ENCODE results near the gene PPP1R2B. TPM values are rescaled to one million over a fixed set of nuclear protein-coding genes. Genes with fewer than 3 reads are reported as not detected.

The PPP1R2B gene
- total and polyA plus RNA-seq, 7 donors: 0.05 to 0.39 (median 0.23) TPM; not detected in 3

GRCh38 chr5:156824800-156825199, 25.3 kb upstream of the PPP1R2B start:
- no peaks in the 10 kb centered on the region for H3K4me1 ChIP-seq
- intact Hi-C loops (cut with DNase I): loop anchor here (5.0 to 10.0 kb wide), 5 partner anchors 880 to 1690 kb away; no protein-coding TSS in a partner anchor
- H3K9me3 ChIP-seq: no peaks in the 10 kb centered on the region
- no peak overlapping the region for H3K27ac ChIP-seq
- H3K4me3 ChIP-seq: no peak overlapping the region
- ATAC-seq: peak in 3 of 4 donors; percentile 51 to 85 (median 69)
- H3K36me3 ChIP-seq (ENCODE audit: insufficient read depth in 1 of 2, low read depth in 1 of 2): no peaks in the 10 kb centered on the region
- no peaks in the 10 kb centered on the region for H3K27me3 ChIP-seq (ENCODE audit: insufficient read depth in 3 of 3, low read length in 2 of 3)
- 7 to 12% (median 9%) methylated on average over 2 of the region's 2 CpGs for WGBS, 3 donors
- TF ChIP-seq, protein P1, sequence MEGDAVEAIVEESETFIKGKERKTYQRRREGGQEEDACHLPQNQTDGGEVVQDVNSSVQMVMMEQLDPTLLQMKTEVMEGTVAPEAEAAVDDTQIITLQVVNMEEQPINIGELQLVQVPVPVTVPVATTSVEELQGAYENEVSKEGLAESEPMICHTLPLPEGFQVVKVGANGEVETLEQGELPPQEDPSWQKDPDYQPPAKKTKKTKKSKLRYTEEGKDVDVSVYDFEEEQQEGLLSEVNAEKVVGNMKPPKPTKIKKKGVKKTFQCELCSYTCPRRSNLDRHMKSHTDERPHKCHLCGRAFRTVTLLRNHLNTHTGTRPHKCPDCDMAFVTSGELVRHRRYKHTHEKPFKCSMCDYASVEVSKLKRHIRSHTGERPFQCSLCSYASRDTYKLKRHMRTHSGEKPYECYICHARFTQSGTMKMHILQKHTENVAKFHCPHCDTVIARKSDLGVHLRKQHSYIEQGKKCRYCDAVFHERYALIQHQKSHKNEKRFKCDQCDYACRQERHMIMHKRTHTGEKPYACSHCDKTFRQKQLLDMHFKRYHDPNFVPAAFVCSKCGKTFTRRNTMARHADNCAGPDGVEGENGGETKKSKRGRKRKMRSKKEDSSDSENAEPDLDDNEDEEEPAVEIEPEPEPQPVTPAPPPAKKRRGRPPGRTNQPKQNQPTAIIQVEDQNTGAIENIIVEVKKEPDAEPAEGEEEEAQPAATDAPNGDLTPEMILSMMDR (IDR thresholded peaks at IDR 0.05): peak; percentile 47
- DNase-seq: no peak

DNA sequence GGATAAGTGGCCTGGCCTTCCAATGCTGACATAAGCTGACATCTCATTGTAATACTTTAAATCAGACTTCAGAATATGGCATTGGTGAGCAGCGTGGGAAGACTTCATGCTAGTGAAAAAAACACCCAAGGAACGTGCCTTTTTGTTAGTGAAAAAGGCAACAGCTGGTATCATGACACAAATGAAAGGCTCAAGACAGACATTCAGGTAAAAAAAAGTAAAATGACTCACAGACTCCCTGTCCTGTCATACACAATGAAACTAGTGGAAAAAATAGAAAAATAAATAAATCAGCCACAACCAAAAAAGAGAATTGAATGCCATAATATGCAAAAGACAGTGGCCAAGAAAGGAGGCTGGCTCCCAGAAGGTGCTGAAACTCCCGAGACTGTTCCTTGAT, 24.4 kb upstream of the PPP1R2B start:
- WGBS, 3 donors: 70 to 72% (median 71%) methylated on average over 3 of the region's 3 CpGs
- H3K36me3 ChIP-seq (ENCODE audit: insufficient read depth in 1 of 2, low read depth in 1 of 2): no peaks in the 10 kb centered on the region
- TF ChIP-seq, protein P1 (IDR thresholded peaks at IDR 0.05): no peak
- ATAC-seq: no peak
- H3K27ac ChIP-seq: no peak overlapping the region
- no peak for DNase-seq
- no peaks in the 10 kb centered on the region for H3K9me3 ChIP-seq
- no peaks in the 10 kb centered on the region for H3K27me3 ChIP-seq (ENCODE audit: insufficient read depth in 3 of 3, low read length in 2 of 3)
- H3K4me3 ChIP-seq: no peak overlapping the region
- intact Hi-C loops (cut with DNase I): loop anchor here (10.0 kb wide), 4 partner anchors 881 to 1691 kb away; no protein-coding TSS in a partner anchor
- H3K4me1 ChIP-seq: no peaks in the 10 kb centered on the region

DNA sequence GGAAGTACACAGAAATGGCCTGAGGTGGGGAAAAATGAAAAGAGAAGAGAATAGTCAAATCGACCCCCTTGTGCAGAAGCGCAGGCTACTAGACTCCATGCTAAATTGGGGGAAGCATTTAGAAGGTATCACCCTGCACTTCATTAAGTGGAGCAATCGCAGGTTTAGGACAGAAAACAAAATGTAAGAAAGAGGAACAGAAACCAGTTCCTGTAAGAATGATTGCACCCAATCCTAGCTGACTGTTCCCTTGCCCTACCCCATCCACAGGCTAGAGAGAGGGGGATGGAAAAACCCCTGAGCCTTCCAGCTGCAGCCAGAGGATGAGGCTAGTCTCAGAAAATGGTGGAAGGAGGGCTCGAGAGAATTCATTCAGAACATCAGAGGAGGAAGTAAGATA, 23.9 kb upstream of the PPP1R2B start:
- TF ChIP-seq, protein P1 (IDR thresholded peaks at IDR 0.05): no peak
- Histone ChIP-seq H3K9me3 (no peaks in the 10 kb centered on the region), H3K27me3 (ENCODE audit: insufficient read depth in 3 of 3, low read length in 2 of 3) (no peaks in the 10 kb centered on the region), H3K4me3 (no peak overlapping the region), H3K4me1 (no peaks in the 10 kb centered on the region), H3K36me3 (ENCODE audit: insufficient read depth in 1 of 2, low read depth in 1 of 2) (no peaks in the 10 kb centered on the region), H3K27ac (no peak overlapping the region)
- DNase-seq: no peak
- intact Hi-C loops (cut with DNase I): loop anchor here (10.0 kb wide), 4 partner anchors 881 to 1691 kb away; no protein-coding TSS in a partner anchor
- no peak for ATAC-seq
- WGBS, 3 donors: 78 to 90% (median 85%) methylated on average over 4 of the region's 4 CpGs

DNA sequence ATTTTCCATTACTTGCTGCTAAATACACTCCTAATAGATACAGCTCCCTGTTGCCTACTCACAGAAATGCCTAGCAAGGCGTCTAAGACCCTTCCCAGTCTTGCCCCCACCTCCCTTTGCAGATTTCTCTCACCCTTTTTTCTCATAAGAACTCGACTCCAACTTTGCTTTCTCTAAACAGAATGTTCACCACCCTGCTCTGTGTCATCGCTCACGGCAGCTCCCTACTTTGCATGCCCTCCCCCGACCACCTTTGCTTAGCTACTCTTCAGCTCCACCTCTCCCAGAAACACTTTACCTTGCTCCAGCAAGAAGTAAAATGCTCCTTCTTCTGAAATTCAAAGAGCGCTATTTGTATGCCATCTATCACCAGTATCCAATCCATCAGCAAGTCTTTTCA, 15.2 kb upstream of the PPP1R2B start:
- DNase-seq (no peak), ATAC-seq (no peak)
- Histone ChIP-seq H3K27ac (no peak overlapping the region), H3K27me3 (ENCODE audit: insufficient read depth in 3 of 3, low read length in 2 of 3) (no peaks in the 10 kb centered on the region), H3K36me3 (ENCODE audit: insufficient read depth in 1 of 2, low read depth in 1 of 2) (no peaks in the 10 kb centered on the region), H3K9me3 (no peaks in the 10 kb centered on the region), H3K4me1 (no peaks in the 10 kb centered on the region), H3K4me3 (no peak overlapping the region)
- TF ChIP-seq, protein P1 (IDR thresholded peaks at IDR 0.05): no peak
- intact Hi-C loops (cut with DNase I): no loop called here
- 79 to 85% (median 80%) methylated on average over 6 of the region's 6 CpGs for WGBS, 3 donors

GRCh38 chr5:156835905-156836304, 14.2 kb upstream of the PPP1R2B start:
- Histone ChIP-seq H3K36me3 (ENCODE audit: insufficient read depth in 1 of 2, low read depth in 1 of 2) (no peaks in the 10 kb centered on the region), H3K4me3 (no peak overlapping the region), H3K9me3 (no peaks in the 10 kb centered on the region), H3K27me3 (ENCODE audit: insufficient read depth in 3 of 3, low read length in 2 of 3) (no peaks in the 10 kb centered on the region), H3K4me1 (no peaks in the 10 kb centered on the region), H3K27ac (no peak overlapping the region)
- 79 to 85% (median 80%) methylated on average over 3 of the region's 3 CpGs for WGBS, 3 donors
- no peak for DNase-seq
- TF ChIP-seq, protein P1 (IDR thresholded peaks at IDR 0.05): no peak
- intact Hi-C loops (cut with DNase I): no loop called here
- no peak for ATAC-seq

Data from psoas muscle (tissue), 8 donors.